Nephron (organoid): ENCODE data around the gene SLC6A6.

Source experiments
- H3K27ac Mint-ChIP-seq, 3 experiments: 2 replicates each; pipeline ENCODE4 v1.8.0; 2020; ENCODE audit warnings: mixed read lengths in 3 of 3, mild to moderate bottlenecking in 2 of 3, moderate library complexity in 1 of 3
- H3K27me3 Mint-ChIP-seq: 2 replicates; pipeline ENCODE4 v1.8.0; 2021; ENCODE audit warnings: low read depth, mild to moderate bottlenecking, moderate library complexity, mixed read lengths
- H3K36me3 Mint-ChIP-seq: 2 replicates; pipeline ENCODE4 v1.8.0; 2020; ENCODE audit warnings: low read depth, mixed read lengths
- H3K4me1 Mint-ChIP-seq: 2 replicates; pipeline ENCODE4 v1.8.0; 2020; ENCODE audit warnings: mixed read lengths
- H3K4me3 Mint-ChIP-seq, 3 experiments: 2 replicates each; pipeline ENCODE4 v1.8.0; 2020; ENCODE audit warnings: mild to moderate bottlenecking in 3 of 3, mixed read lengths in 3 of 3, moderate library complexity in 2 of 3
- H3K9me3 Mint-ChIP-seq: 2 replicates; pipeline ENCODE4 v1.8.0; 2020; ENCODE audit warnings: mixed read lengths
- CTCF ChIP-seq, 3 experiments: fragments of 200-600 bp; sonication (generic); IDR thresholded peaks; one replicate each; pipeline ENCODE4 v1.5.0; 2021; ENCODE audit warnings: antibody characterized with exemption in 3 of 3; ENCODE audit not compliant: unreplicated experiment in 3 of 3

The SLC6A6 gene

GRCh38 chr3:14448756-14449727 lies 46.6 kb downstream of the SLC6A6 start:
- H3K4me1 Mint-ChIP-seq = peaks cover 32% of the 10 kb centered on the region
- TF ChIP-seq CTCF (IDR thresholded peaks at IDR 0.05; ENCODE audit: unreplicated experiment in 3 of 3) = no peak
- H3K27ac Mint-ChIP-seq = no peak overlapping the region
- peaks cover 73% of the 10 kb centered on the region for H3K36me3 Mint-ChIP-seq
- no peaks in the 10 kb centered on the region for H3K9me3 Mint-ChIP-seq
- no peak overlapping the region for H3K4me3 Mint-ChIP-seq
- peaks cover 27% of the 10 kb centered on the region for H3K27me3 Mint-ChIP-seq

GRCh38 chr3:14450506-14450905 lies 48.1 kb downstream of the SLC6A6 start:
- peak overlapping the region in 1 of 3 experiments; percentile 90 for H3K27ac Mint-ChIP-seq
- no peaks in the 10 kb centered on the region for H3K9me3 Mint-ChIP-seq
- H3K4me1 Mint-ChIP-seq = peaks cover 46% of the 10 kb centered on the region
- H3K4me3 Mint-ChIP-seq = no peak overlapping the region
- no peak for TF ChIP-seq CTCF (IDR thresholded peaks at IDR 0.05; ENCODE audit: unreplicated experiment in 3 of 3)
- H3K36me3 Mint-ChIP-seq = peaks cover 68% of the 10 kb centered on the region
- H3K27me3 Mint-ChIP-seq = peaks cover 34% of the 10 kb centered on the region

DNA sequence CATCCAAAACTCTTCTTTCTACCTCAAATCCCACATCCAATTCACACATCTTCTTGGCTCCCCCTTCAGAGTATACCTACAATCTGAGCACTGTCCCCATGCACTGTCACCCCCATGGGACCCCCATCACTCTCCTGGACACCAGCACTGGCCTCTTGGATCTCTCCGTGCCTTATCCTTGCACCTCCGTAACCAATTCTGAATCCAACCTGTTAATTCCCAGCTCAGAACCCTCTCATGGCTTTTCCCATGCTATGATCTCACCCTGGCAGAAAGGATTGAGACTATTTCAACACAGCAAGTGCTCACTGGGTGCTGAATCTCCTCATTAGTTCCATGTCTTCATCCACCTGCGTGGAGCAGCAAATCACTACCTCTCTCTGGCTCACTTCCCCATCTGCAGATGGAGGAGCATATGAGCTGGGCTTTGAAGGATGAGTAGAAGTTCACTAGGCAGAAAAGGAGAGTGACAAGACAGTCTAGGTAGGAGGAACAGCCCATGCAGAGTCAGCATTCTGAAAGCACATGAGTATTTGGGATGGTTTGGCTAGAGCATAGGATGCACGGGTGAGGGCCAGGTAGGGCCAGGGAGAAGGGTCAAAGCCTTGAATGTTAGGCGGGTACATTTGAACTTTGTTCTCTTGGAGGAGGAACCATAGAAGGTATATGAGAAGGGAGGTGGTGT lies 48.7 kb downstream of the SLC6A6 start:
- no peak for TF ChIP-seq CTCF (IDR thresholded peaks at IDR 0.05; ENCODE audit: unreplicated experiment in 3 of 3)
- Mint-ChIP-seq H3K27ac (peak overlapping the region in 2 of 3 experiments; percentile 25 to 90), H3K4me3 (no peak overlapping the region), H3K4me1 (peaks cover 50% of the 10 kb centered on the region), H3K9me3 (no peaks in the 10 kb centered on the region), H3K27me3 (peaks cover 36% of the 10 kb centered on the region), H3K36me3 (peaks cover 62% of the 10 kb centered on the region)

GRCh38 chr3:14451844-14452739 lies 49.7 kb downstream of the SLC6A6 start:
- Mint-ChIP-seq H3K27me3 (peaks cover 36% of the 10 kb centered on the region), H3K4me1 (peaks cover 50% of the 10 kb centered on the region), H3K9me3 (no peaks in the 10 kb centered on the region), H3K4me3 (peak overlapping the region in 1 of 3 experiments; percentile 48), H3K36me3 (peaks cover 54% of the 10 kb centered on the region), H3K27ac (peak overlapping the region; percentile 76 to 95 (median 90))
- TF ChIP-seq CTCF (IDR thresholded peaks at IDR 0.05; ENCODE audit: unreplicated experiment in 3 of 3) = no peak

DNA sequence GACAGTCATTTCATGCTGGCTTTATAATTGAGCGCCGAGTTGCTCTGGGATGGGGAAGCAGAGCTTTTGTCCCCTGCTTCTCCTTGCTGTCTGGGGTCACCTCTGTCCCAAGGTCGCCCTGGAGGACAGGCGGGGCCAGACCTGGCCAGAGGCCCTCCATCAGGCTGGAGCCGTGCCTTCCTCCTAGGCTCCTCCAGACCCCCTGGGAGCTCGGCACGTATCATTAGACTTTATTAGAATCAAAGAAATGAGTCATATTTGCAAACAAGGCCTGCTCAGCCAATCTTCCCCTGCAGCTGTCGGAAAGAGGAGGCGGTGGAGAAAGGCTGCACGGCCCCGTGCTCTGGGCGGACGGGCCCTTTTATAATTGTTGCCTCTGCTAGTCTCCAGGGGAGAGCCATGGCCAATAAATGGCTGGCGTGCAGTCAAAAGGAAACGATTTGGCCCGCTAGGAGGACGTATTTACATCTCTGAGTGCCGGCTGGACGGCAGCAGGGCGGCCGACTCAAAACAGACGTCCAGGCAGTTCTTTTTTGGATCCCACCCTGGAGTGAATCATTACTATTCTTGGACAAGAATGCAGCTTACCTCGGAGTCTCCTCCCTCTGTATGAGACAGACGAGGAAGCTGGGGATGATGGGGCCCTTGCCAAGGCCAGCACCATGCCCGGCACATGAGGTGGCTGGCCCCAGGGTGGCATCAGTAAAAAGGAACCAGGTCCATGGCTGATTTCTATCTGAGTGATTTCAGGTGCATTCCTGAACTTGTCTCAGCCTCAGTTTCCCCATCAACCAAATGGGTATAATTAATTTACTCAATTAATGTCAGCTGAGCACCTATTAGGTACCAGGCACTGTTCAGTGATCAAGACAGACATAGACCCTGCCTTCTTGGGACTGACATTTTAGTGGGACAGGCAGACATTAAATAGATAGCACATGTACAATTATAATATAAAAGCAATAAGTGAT lies 50.6 kb downstream of the SLC6A6 start:
- H3K27ac Mint-ChIP-seq = peak overlapping the region; percentile 76 to 95 (median 90)
- peaks cover 47% of the 10 kb centered on the region for H3K36me3 Mint-ChIP-seq
- peak overlapping the region in 2 of 3 experiments; percentile 46 to 48 for H3K4me3 Mint-ChIP-seq
- H3K27me3 Mint-ChIP-seq = peaks cover 36% of the 10 kb centered on the region
- H3K4me1 Mint-ChIP-seq = peaks cover 53% of the 10 kb centered on the region
- no peaks in the 10 kb centered on the region for H3K9me3 Mint-ChIP-seq
- TF ChIP-seq CTCF (IDR thresholded peaks at IDR 0.05; ENCODE audit: unreplicated experiment in 3 of 3) = peak in 1 of 3 experiments; percentile 24
